ENCODE data around the gene TIMM22. TPM values are rescaled to one million over a fixed set of nuclear protein-coding genes. Genes with fewer than 3 reads are reported as not detected.

Gene TIMM22
- total and polyA plus RNA-seq, 2 donors (not counting 3 experiments of a cell fraction or from before 2014, with no cell fraction given) = 19.0 to 19.6 TPM

GRCh38 chr17:1009229-1010085 is 12.5 kb downstream of the TIMM22 start:
- no peak overlapping the region for H3K9ac ChIP-seq (replicated peaks; ENCODE audit: extremely low read depth, insufficient read depth, low read length)
- intact Hi-C loops (cut with micrococcal nuclease) = no loop called here
- peaks cover 4 to 27% of the 10 kb centered on the region in 2 experiments for H3K36me3 ChIP-seq (ENCODE audit: control insufficient read depth in 2 of 2, extremely low read depth in 1 of 2, insufficient read depth in 2 of 2, low read length in 2 of 2)
- no TSS peak for BruUV-seq (replicated peaks)
- H3K9me3 ChIP-seq (replicated peaks; ENCODE audit: control insufficient read depth, insufficient read depth, low read length) = no peaks in the 10 kb centered on the region
- no peaks in the 10 kb centered on the region for H3K79me2 ChIP-seq (ENCODE audit: control insufficient read depth, insufficient read depth, low read length)
- no peaks in the 10 kb centered on the region for H3K9me1 ChIP-seq (replicated peaks; ENCODE audit: control insufficient read depth, extremely low read depth, insufficient read depth, low read length)
- H3K27ac ChIP-seq (ENCODE audit: insufficient read depth, low read depth, low read length) = no peak overlapping the region
- POLR2A ChIA-PET = no interaction called here
- H3K4me3 ChIP-seq (replicated peaks in 1 of 3; ENCODE audit: insufficient read depth in 1 of 3, low read depth in 1 of 3, low read length in 3 of 3) = no peak overlapping the region
- DNase-seq (ENCODE audit: low read depth, low spot score) = no peak
- H3K27me3 ChIP-seq (ENCODE audit: control insufficient read depth in 2 of 2, insufficient read depth in 2 of 2, low read length in 2 of 2) = no peaks in the 10 kb centered on the region
- H3K4me2 ChIP-seq (ENCODE audit: insufficient read depth, low read length) = no peak overlapping the region
- H3K4me1 ChIP-seq (ENCODE audit: control insufficient read depth, extremely low read depth, insufficient read depth, low read length) = peaks cover 22% of the 10 kb centered on the region
- no peak overlapping the region for H2AFZ ChIP-seq (ENCODE audit: low read depth, low read length)
- TF ChIP-seq, protein P1, sequence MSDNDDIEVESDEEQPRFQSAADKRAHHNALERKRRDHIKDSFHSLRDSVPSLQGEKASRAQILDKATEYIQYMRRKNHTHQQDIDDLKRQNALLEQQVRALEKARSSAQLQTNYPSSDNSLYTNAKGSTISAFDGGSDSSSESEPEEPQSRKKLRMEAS (IDR thresholded peaks at IDR 0.05; ENCODE audit: insufficient read depth, insufficient read length) = no peak
- TF ChIP-seq GATA2 (IDR thresholded peaks at IDR 0.05; ENCODE audit: insufficient read depth, insufficient read length, low read depth, low read length) (no peak), JUN (IDR thresholded peaks at IDR 0.05; ENCODE audit: borderline replicate concordance, insufficient read depth, insufficient read length, low read depth) (no peak), POLR2A (IDR thresholded peaks at IDR 0.05; ENCODE audit: low read depth, low read length) (no peak), EZH2 (IDR thresholded peaks at IDR 0.05; ENCODE audit: borderline replicate concordance, low read depth, low read length, severe bottlenecking) (no peak)
- CTCF ChIA-PET = interaction anchor here (1.5 kb wide), 1 partner anchor 47 kb away, joined by 4 read pairs; no protein-coding TSS in a partner anchor
- no peak for FAIRE-seq
- H4K20me1 ChIP-seq (replicated peaks; ENCODE audit: control insufficient read depth, extremely low read depth, insufficient read depth, low read length) = no peaks in the 10 kb centered on the region
- dilution Hi-C loops (cut with MboI; ENCODE audit: extremely low pct_ligation_motif_present, low sequenced_read_pairs) = no loop called here

- no peak overlapping the region for H3K9ac ChIP-seq (replicated peaks; ENCODE audit: extremely low read depth, insufficient read depth, low read length)
- peaks cover 16% of the 10 kb centered on the region for H3K4me1 ChIP-seq (ENCODE audit: control insufficient read depth, extremely low read depth, insufficient read depth, low read length)
- H3K4me2 ChIP-seq (ENCODE audit: insufficient read depth, low read length) = no peak overlapping the region
- POLR2A ChIA-PET = no interaction called here
- no peak overlapping the region for H3K27ac ChIP-seq (ENCODE audit: insufficient read depth, low read depth, low read length)
- no peaks in the 10 kb centered on the region for H3K79me2 ChIP-seq (ENCODE audit: control insufficient read depth, insufficient read depth, low read length)
- no TSS peak for BruUV-seq (replicated peaks)
- dilution Hi-C loops (cut with MboI; ENCODE audit: extremely low pct_ligation_motif_present, low sequenced_read_pairs) (no loop called here), intact Hi-C loops (cut with micrococcal nuclease) (no loop called here)
- no peaks in the 10 kb centered on the region for H3K27me3 ChIP-seq (ENCODE audit: control insufficient read depth in 2 of 2, insufficient read depth in 2 of 2, low read length in 2 of 2)
- no peaks in the 10 kb centered on the region for H3K9me1 ChIP-seq (replicated peaks; ENCODE audit: control insufficient read depth, extremely low read depth, insufficient read depth, low read length)
- H3K36me3 ChIP-seq (ENCODE audit: control insufficient read depth in 2 of 2, extremely low read depth in 1 of 2, insufficient read depth in 2 of 2, low read length in 2 of 2) = peaks cover 4 to 27% of the 10 kb centered on the region in 2 experiments
- TF ChIP-seq EZH2 (IDR thresholded peaks at IDR 0.05; ENCODE audit: borderline replicate concordance, low read depth, low read length, severe bottlenecking) = no peak
- TF ChIP-seq, protein P1 (IDR thresholded peaks at IDR 0.05; ENCODE audit: insufficient read depth, insufficient read length) = no peak
- no peak for TF ChIP-seq GATA2 (IDR thresholded peaks at IDR 0.05; ENCODE audit: insufficient read depth, insufficient read length, low read depth, low read length)
- TF ChIP-seq CTCF (IDR thresholded peaks at IDR 0.05; ENCODE audit: extremely low read depth in 1 of 2, insufficient read depth in 1 of 2, low read depth in 1 of 2, low read length in 2 of 2) = no peak
- TF ChIP-seq MYC (IDR thresholded peaks at IDR 0.05; ENCODE audit: low read depth, low read length) = no peak
- no peak for TF ChIP-seq JUN (IDR thresholded peaks at IDR 0.05; ENCODE audit: borderline replicate concordance, insufficient read depth, insufficient read length, low read depth)
- no peak for TF ChIP-seq FOS (IDR thresholded peaks at IDR 0.05; ENCODE audit: borderline replicate concordance, insufficient read depth, low read length)
- TF ChIP-seq POLR2A (IDR thresholded peaks at IDR 0.05; ENCODE audit: low read depth, low read length) = no peak
- TF ChIP-seq POLR2AphosphoS5 (IDR thresholded peaks at IDR 0.05; ENCODE audit: insufficient read depth, low read depth, low read length) = no peak
- H2AFZ ChIP-seq (ENCODE audit: low read depth, low read length) = no peak overlapping the region
- no peaks in the 10 kb centered on the region for H3K9me3 ChIP-seq (replicated peaks; ENCODE audit: control insufficient read depth, insufficient read depth, low read length)
- FAIRE-seq (no peak), DNase-seq (ENCODE audit: low read depth, low spot score) (no peak)
- H4K20me1 ChIP-seq (replicated peaks; ENCODE audit: control insufficient read depth, extremely low read depth, insufficient read depth, low read length) = no peaks in the 10 kb centered on the region
- no peak overlapping the region for H3K4me3 ChIP-seq (replicated peaks in 1 of 3; ENCODE audit: insufficient read depth in 1 of 3, low read depth in 1 of 3, low read length in 3 of 3)
- CTCF ChIA-PET = interaction anchor here (1.2 to 1.5 kb wide), 4 partner anchors 9 to 155 kb away, joined by 3 to 5 read pairs (median 4); no protein-coding TSS in a partner anchor
Measured at GRCh38 chr17:1010086-1010450, 13.1 kb downstream of the TIMM22 start.
